SK-N-SH (cell line): ENCODE measurements around the gene WWOX. TPM values are rescaled to one million over a fixed set of nuclear protein-coding genes. Genes with fewer than 3 reads are reported as not detected.

Source experiments
- CTCF ChIA-PET: fragments of 300-600, 350-600 bp; formaldehyde crosslinking; extraction: SDS; loops from one replicate; lab custom pipeline; 2021; lab: Yijun Ruan, JAX
- POLR2A ChIA-PET: fragments of 350-600 bp; sonication (Branson Sonifier 250); formaldehyde crosslinking; extraction: SDS; loops from one replicate; lab custom pipeline; 2020; ENCODE audit warnings: antibody characterized with exemption, inconsistent platforms; lab: Yijun Ruan, JAX
- DNase-seq: peaks from one replicate; pipeline ENCODE4 v3.0.0; 2012
- H2AFZ ChIP-seq: fragments of 200-600 bp; sonication (generic); 2 replicates; pipeline ENCODE4 v1.8.1; 2016; ENCODE audit warnings: antibody characterized with exemption, mild to moderate bottlenecking, low read depth
- H3F3A ChIP-seq: fragments of 200-600 bp; sonication (generic); replicated peaks from 2 replicates; pipeline ENCODE3; 2016; ENCODE audit warnings: antibody characterized with exemption, mild to moderate bottlenecking; ENCODE audit not compliant: insufficient read depth
- H3K27ac ChIP-seq, 2 experiments: fragments of 200-500 bp in 1 of 2; fragments of 200-600 bp in 1 of 2; sonication (Bioruptor generic) in 1 of 2; sonication (generic), shearing (Covaris generic) in 1 of 2; 2 replicates each; pipeline versions ENCODE4 v1.5.1 to v1.6.1; 2014 to 2016; ENCODE audit warnings: low read depth in 2 of 2, inconsistent platforms in 1 of 2, low read length in 1 of 2, mild to moderate bottlenecking in 1 of 2, mixed read lengths in 1 of 2
- H3K27me3 ChIP-seq: fragments of 200-600 bp; sonication (generic), shearing (Covaris generic); 2 replicates; pipeline ENCODE4 v1.6.1; 2016; ENCODE audit warnings: mixed run types; ENCODE audit not compliant: insufficient read depth
- H3K36me3 ChIP-seq, 2 experiments: fragments of 200-500 bp in 1 of 2; fragments of 200-600 bp in 1 of 2; sonication (Bioruptor generic) in 1 of 2; sonication (generic) in 1 of 2; replicated peaks in 1 of 2; 2 replicates each; pipeline versions ENCODE3 to v1.5.1; 2014 to 2016; ENCODE audit warnings: low read length in 1 of 2, mild to moderate bottlenecking in 1 of 2; ENCODE audit not compliant: insufficient read depth in 2 of 2, control insufficient read depth in 1 of 2
- H3K4me1 ChIP-seq, 2 experiments: fragments of 200-500 bp in 1 of 2; fragments of 200-600 bp in 1 of 2; sonication (Bioruptor generic) in 1 of 2; sonication (generic), shearing (Covaris generic) in 1 of 2; 2 replicates each; pipeline versions ENCODE4 v1.5.1 to v1.6.1; 2014 to 2016; ENCODE audit warnings: low read depth in 1 of 2, low read length in 1 of 2, mixed run types in 1 of 2; ENCODE audit not compliant: insufficient read depth in 2 of 2, control insufficient read depth in 1 of 2
- H3K4me2 ChIP-seq: fragments of 200-600 bp; sonication (generic), shearing (Covaris generic); 2 replicates; pipeline ENCODE4 v1.6.1; 2017; ENCODE audit warnings: mixed run types
- H3K4me3 ChIP-seq, 2 experiments: fragments of 200-500 bp in 1 of 2; fragments of 200-600 bp in 1 of 2; sonication (Bioruptor generic) in 1 of 2; sonication (generic), shearing (Covaris generic) in 1 of 2; 2 replicates each; pipeline versions ENCODE4 v1.5.1 to v1.8.1; 2014 to 2016; ENCODE audit warnings: low read depth in 2 of 2, inconsistent platforms in 1 of 2, low read length in 1 of 2, mild to moderate bottlenecking in 1 of 2, mixed read lengths in 1 of 2, moderate library complexity in 1 of 2
- H3K79me2 ChIP-seq: fragments of 200-600 bp; sonication (generic); 2 replicates; pipeline ENCODE4 v1.8.1; 2017; ENCODE audit warnings: mild to moderate bottlenecking; ENCODE audit not compliant: insufficient read depth
- H3K9ac ChIP-seq: fragments of 200-600 bp; sonication (generic); 2 replicates; pipeline ENCODE4 v1.6.1; 2017; ENCODE audit warnings: mixed run types
- H3K9me2 ChIP-seq: fragments of 200-600 bp; sonication (generic); 2 replicates; pipeline ENCODE4 v1.6.1; 2017; ENCODE audit warnings: mixed run types
- H3K9me3 ChIP-seq: fragments of 200-600 bp; sonication (generic); 2 replicates; pipeline ENCODE4 v1.6.1; 2017; ENCODE audit warnings: mixed run types, mild to moderate bottlenecking, moderate library complexity
- H4K20me1 ChIP-seq: fragments of 200-600 bp; sonication (generic); 2 replicates; pipeline ENCODE4 v1.6.1; 2017; ENCODE audit warnings: mild to moderate bottlenecking, mixed run types; ENCODE audit not compliant: insufficient read depth
- CHD2 ChIP-seq: fragments of 150-350 bp; IDR thresholded peaks from 2 replicates; pipeline ENCODE4 v1.6.1; 2018; ENCODE audit warnings: low read length; ENCODE audit not compliant: partially characterized antibody
- ELF1 ChIP-seq: IDR thresholded peaks from 2 replicates; pipeline ENCODE4 v1.4.0; 2012
- EZH2phosphoT487 ChIP-seq: fragments of 200-600 bp; sonication (generic); IDR thresholded peaks from 2 replicates; pipeline ENCODE4 v1.6.1; 2017; ENCODE audit warnings: low read depth, mixed run types, mild to moderate bottlenecking, antibody characterized with exemption, moderate library complexity, borderline replicate concordance
- FOXJ3 ChIP-seq: sonication (generic); formaldehyde crosslinking; IDR thresholded peaks from 2 replicates; pipeline ENCODE4 v1.5.1; 2020; ENCODE audit warnings: mild to moderate bottlenecking, missing genetic modification reagents
- FOXM1 ChIP-seq: IDR thresholded peaks from 2 replicates; pipeline ENCODE4 v1.4.0; 2012; ENCODE audit warnings: low read depth, mild to moderate bottlenecking
- GABPA ChIP-seq: IDR thresholded peaks from 2 replicates; pipeline ENCODE4 v1.4.0; 2012; ENCODE audit warnings: low read depth, mild to moderate bottlenecking
- GATA2 ChIP-seq: sonication (generic); formaldehyde crosslinking; IDR thresholded peaks from 2 replicates; pipeline ENCODE4 v1.5.0; 2020; ENCODE audit warnings: mild to moderate bottlenecking, missing genetic modification reagents
- JUND ChIP-seq: IDR thresholded peaks from 2 replicates; pipeline ENCODE4 v1.4.0; 2012
- MEF2A ChIP-seq: IDR thresholded peaks from 2 replicates; pipeline ENCODE4 v1.4.0; 2012; ENCODE audit warnings: low read depth, borderline replicate concordance
- MXI1 ChIP-seq: IDR thresholded peaks from 2 replicates; pipeline ENCODE4 v1.6.1; 2012; ENCODE audit warnings: mild to moderate bottlenecking, low read depth, low read length, improper control_type of control experiment
- NFIC ChIP-seq: IDR thresholded peaks from 2 replicates; pipeline ENCODE4 v1.4.0; 2012; ENCODE audit warnings: borderline replicate concordance
- NRF1 ChIP-seq: IDR thresholded peaks from 2 replicates; pipeline ENCODE4 v1.6.1; 2012; ENCODE audit warnings: low read depth, mild to moderate bottlenecking, low read length
- RAD21 ChIP-seq: IDR thresholded peaks from 2 replicates; pipeline ENCODE4 v1.6.1; 2012; ENCODE audit warnings: mild to moderate bottlenecking, low read length
- RFX5 ChIP-seq: IDR thresholded peaks from 2 replicates; pipeline ENCODE4 v1.6.1; 2012; ENCODE audit warnings: mild to moderate bottlenecking, improper control_type of control experiment, low read length
- SMC3 ChIP-seq: IDR thresholded peaks from 2 replicates; pipeline ENCODE4 v1.6.1; 2012; ENCODE audit warnings: low read depth, low read length, improper control_type of control experiment
- TAF1 ChIP-seq: IDR thresholded peaks from 2 replicates; pipeline ENCODE4 v1.6.1; 2012; ENCODE audit warnings: low read depth, mild to moderate bottlenecking, low read length, moderate library complexity, borderline replicate concordance
- TEAD4 ChIP-seq: IDR thresholded peaks from 2 replicates; pipeline ENCODE4 v1.4.0; 2012; ENCODE audit warnings: mild to moderate bottlenecking, borderline replicate concordance; ENCODE audit not compliant: insufficient read depth
- WGBS: methylation state at CpG from one replicate; pipeline ENCODE4 v1.1.6; 2017; ENCODE audit warnings: low lambda C conversion rate; 5-methylcytosine and 5-hydroxymethylcytosine counted together
- polyA plus RNA-seq, 3 experiments: library from polyadenylated mRNA; depleted of rRNA; stranded (reverse); fragments of >200 nt; gene quantifications; 2 replicates each; pipeline ENCODE4 v1.2.3, GENCODE V29; 2012
- TF ChIP-seq, protein P1 (sequence below): IDR thresholded peaks from 2 replicates; pipeline ENCODE4 v1.4.0; 2012; ENCODE audit warnings: low read depth, borderline replicate concordance
- TF ChIP-seq, protein P2 (sequence below): fragments of 150-350 bp; IDR thresholded peaks from 2 replicates; pipeline ENCODE4 v1.6.1; 2017; ENCODE audit warnings: antibody characterized with exemption, low read length, low read depth, borderline replicate concordance
- TF ChIP-seq, protein P3 (sequence below): IDR thresholded peaks from 2 replicates; pipeline ENCODE4; 2012
- TF ChIP-seq, protein P4 (sequence below): IDR thresholded peaks from 2 replicates; pipeline ENCODE4 v1.4.0; 2012; ENCODE audit warnings: low read depth
- TF ChIP-seq, protein P5 (sequence below): fragments of 200-600 bp; sonication (generic); IDR thresholded peaks from 2 replicates; pipeline ENCODE4 v1.6.1; 2017; ENCODE audit warnings: antibody characterized with exemption, mild to moderate bottlenecking, moderate library complexity

Gene WWOX
- polyA plus RNA-seq, 1 of the 3 experiments (the other 2 are of a cell fraction) = 10.8 TPM

DNA sequence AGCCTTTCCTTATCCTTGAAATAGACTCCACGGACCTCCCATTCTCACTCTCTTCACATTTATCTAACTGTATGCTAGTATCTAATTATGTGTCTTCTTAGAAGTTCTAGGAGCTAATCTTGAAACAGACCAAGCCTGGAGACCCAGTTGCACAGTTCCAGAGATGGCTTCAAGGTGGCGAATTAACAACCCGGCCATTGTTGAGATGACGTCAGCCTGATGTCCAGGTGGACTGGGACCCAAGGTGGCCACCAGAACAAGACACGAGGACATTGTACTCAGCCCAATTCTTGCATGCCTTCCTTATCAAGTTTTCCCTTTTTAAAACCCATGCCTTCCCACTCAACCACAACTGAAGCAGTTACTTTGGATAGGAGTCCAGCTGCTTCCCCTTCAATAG lies 29.5 kb upstream of the WWOX start:
- Histone ChIP-seq H3K27me3 (no peaks in the 10 kb centered on the region), H2AFZ (no peak overlapping the region), H3K9ac (no peak overlapping the region), H3K79me2 (no peaks in the 10 kb centered on the region), H4K20me1 (no peaks in the 10 kb centered on the region), H3K27ac (no peak overlapping the region), H3K36me3 (no peaks in the 10 kb centered on the region), H3K4me1 (no peaks in the 10 kb centered on the region), H3K9me2 (no peaks in the 10 kb centered on the region), H3K4me2 (no peak overlapping the region), H3K4me3 (no peak overlapping the region), H3K9me3 (no peaks in the 10 kb centered on the region), H3F3A (no peaks in the 10 kb centered on the region)
- TF ChIP-seq, protein P1, sequence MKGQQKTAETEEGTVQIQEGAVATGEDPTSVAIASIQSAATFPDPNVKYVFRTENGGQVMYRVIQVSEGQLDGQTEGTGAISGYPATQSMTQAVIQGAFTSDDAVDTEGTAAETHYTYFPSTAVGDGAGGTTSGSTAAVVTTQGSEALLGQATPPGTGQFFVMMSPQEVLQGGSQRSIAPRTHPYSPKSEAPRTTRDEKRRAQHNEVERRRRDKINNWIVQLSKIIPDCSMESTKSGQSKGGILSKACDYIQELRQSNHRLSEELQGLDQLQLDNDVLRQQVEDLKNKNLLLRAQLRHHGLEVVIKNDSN = no peak
- no peak for TF ChIP-seq EZH2phosphoT487
- TF ChIP-seq GATA2 (CRISPR knock-in tag) = no peak
- no peak for TF ChIP-seq TAF1
- no peak for TF ChIP-seq JUND
- TF ChIP-seq, protein P2, sequence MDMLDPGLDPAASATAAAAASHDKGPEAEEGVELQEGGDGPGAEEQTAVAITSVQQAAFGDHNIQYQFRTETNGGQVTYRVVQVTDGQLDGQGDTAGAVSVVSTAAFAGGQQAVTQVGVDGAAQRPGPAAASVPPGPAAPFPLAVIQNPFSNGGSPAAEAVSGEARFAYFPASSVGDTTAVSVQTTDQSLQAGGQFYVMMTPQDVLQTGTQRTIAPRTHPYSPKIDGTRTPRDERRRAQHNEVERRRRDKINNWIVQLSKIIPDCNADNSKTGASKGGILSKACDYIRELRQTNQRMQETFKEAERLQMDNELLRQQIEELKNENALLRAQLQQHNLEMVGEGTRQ = no peak
- TF ChIP-seq FOXJ3 = no peak
- TF ChIP-seq FOXM1 = no peak
- no peak for TF ChIP-seq NRF1
- TF ChIP-seq NFIC = no peak
- TF ChIP-seq, protein P3, sequence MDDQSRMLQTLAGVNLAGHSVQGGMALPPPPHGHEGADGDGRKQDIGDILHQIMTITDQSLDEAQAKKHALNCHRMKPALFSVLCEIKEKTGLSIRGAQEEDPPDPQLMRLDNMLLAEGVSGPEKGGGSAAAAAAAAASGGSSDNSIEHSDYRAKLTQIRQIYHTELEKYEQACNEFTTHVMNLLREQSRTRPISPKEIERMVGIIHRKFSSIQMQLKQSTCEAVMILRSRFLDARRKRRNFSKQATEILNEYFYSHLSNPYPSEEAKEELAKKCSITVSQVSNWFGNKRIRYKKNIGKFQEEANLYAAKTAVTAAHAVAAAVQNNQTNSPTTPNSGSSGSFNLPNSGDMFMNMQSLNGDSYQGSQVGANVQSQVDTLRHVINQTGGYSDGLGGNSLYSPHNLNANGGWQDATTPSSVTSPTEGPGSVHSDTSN = no peak
- TF ChIP-seq CHD2 = no peak
- no peak for TF ChIP-seq GABPA
- TF ChIP-seq ELF1 = no peak
- no peak for TF ChIP-seq RAD21
- no peak for DNase-seq
- CTCF ChIA-PET = no interaction called here
- POLR2A ChIA-PET = no interaction called here
- WGBS = 62% methylated on average over 5 of the region's 5 CpGs

DNA sequence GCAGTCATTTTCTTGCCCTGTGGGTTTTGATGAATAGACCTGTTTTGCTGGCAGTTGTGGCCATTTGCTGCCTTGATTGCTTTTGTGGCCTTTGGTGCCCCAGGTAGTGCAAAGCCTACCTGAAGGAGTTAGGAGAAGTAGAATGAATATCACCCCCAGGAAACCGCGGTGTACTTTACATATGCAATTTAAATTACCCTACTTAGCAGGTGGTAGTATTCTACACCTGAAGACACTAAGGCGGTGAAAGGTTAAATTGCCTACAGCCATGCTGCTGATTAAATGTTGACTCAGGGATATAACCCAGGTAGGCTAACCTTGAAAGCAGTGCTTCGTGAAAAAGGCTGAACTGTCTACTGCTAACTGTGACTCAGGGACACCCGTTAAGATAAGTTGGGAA lies 27.2 kb upstream of the WWOX start:
- POLR2A ChIA-PET = no interaction called here
- H4K20me1 ChIP-seq = no peaks in the 10 kb centered on the region
- 60% methylated on average over 5 of the region's 5 CpGs for WGBS
- no peak overlapping the region for H3K27ac ChIP-seq
- H3K9ac ChIP-seq = no peak overlapping the region
- H3K36me3 ChIP-seq = no peaks in the 10 kb centered on the region
- no peaks in the 10 kb centered on the region for H3K79me2 ChIP-seq
- no peak overlapping the region for H2AFZ ChIP-seq
- DNase-seq = no peak
- no peak overlapping the region for H3K4me3 ChIP-seq
- H3K4me1 ChIP-seq = no peaks in the 10 kb centered on the region
- no peaks in the 10 kb centered on the region for H3K27me3 ChIP-seq
- H3K9me2 ChIP-seq = no peaks in the 10 kb centered on the region
- CTCF ChIA-PET = no interaction called here
- no peaks in the 10 kb centered on the region for H3F3A ChIP-seq
- no peaks in the 10 kb centered on the region for H3K9me3 ChIP-seq
- no peak overlapping the region for H3K4me2 ChIP-seq
- TF ChIP-seq, protein P4, sequence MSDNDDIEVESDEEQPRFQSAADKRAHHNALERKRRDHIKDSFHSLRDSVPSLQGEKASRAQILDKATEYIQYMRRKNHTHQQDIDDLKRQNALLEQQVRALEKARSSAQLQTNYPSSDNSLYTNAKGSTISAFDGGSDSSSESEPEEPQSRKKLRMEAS = no peak
- no peak for TF ChIP-seq ELF1
- TF ChIP-seq NRF1 = no peak
- TF ChIP-seq SMC3 = no peak
- no peak for TF ChIP-seq CHD2
- no peak for TF ChIP-seq MXI1
- TF ChIP-seq TEAD4 = no peak
- TF ChIP-seq, protein P1 = no peak
- TF ChIP-seq MEF2A = no peak
- TF ChIP-seq, protein P5, sequence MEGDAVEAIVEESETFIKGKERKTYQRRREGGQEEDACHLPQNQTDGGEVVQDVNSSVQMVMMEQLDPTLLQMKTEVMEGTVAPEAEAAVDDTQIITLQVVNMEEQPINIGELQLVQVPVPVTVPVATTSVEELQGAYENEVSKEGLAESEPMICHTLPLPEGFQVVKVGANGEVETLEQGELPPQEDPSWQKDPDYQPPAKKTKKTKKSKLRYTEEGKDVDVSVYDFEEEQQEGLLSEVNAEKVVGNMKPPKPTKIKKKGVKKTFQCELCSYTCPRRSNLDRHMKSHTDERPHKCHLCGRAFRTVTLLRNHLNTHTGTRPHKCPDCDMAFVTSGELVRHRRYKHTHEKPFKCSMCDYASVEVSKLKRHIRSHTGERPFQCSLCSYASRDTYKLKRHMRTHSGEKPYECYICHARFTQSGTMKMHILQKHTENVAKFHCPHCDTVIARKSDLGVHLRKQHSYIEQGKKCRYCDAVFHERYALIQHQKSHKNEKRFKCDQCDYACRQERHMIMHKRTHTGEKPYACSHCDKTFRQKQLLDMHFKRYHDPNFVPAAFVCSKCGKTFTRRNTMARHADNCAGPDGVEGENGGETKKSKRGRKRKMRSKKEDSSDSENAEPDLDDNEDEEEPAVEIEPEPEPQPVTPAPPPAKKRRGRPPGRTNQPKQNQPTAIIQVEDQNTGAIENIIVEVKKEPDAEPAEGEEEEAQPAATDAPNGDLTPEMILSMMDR = no peak
- no peak for TF ChIP-seq FOXM1
- TF ChIP-seq NFIC = no peak
- no peak for TF ChIP-seq RFX5
- TF ChIP-seq, protein P3 = no peak
